Peyer's patch (tissue), 4 donors: Measurements from ENCODE around the gene RTN4RL1. TPM values are rescaled to one million over a fixed set of nuclear protein-coding genes. Genes with fewer than 3 reads are reported as not detected.
A peak's percentile ranks its signal among the peaks of the same experiment; 100 is the strongest.

Experiments used
- DNase-seq, 3 donors: peaks; one replicate each; pipeline ENCODE4 v3.0.0-alpha.2; 2017 to 2019
- H3K27ac ChIP-seq, 4 donors: fragments of 200-600 bp; sonication (generic); one replicate each; pipeline ENCODE4 v1.5.1; 2016 to 2019
- H3K27me3 ChIP-seq, 2 donors: fragments of 200-600 bp; sonication (generic); one replicate each; pipeline ENCODE4 v1.5.1; 2019
- H3K36me3 ChIP-seq, 3 donors: fragments of 200-600 bp; sonication (generic); one replicate each; pipeline ENCODE4 v1.5.1; 2016 to 2019
- H3K4me1 ChIP-seq, 4 donors: fragments of 200-600 bp; sonication (generic); one replicate each; pipeline ENCODE4 v1.5.1; 2016 to 2019
- H3K4me3 ChIP-seq, 4 donors: fragments of 200-600 bp; sonication (generic); 1 replicate in 3 of 4; 2 replicates in 1 of 4; pipeline ENCODE4 v1.5.1; 2016 to 2019; ENCODE audit warnings: mild to moderate bottlenecking in 1 of 4
- H3K9me3 ChIP-seq, 4 donors: fragments of 200-600 bp; sonication (generic); one replicate each; pipeline ENCODE4 v1.5.1; 2016 to 2019; ENCODE audit warnings: mild to moderate bottlenecking in 1 of 4
- POLR2A ChIP-seq, 2 donors: fragments of 450-650 bp; IDR thresholded peaks; one replicate each; pipeline ENCODE4 v1.5.1; 2017; ENCODE audit warnings: antibody characterized with exemption in 2 of 2, mild to moderate bottlenecking in 2 of 2, moderate library complexity in 2 of 2
- total RNA-seq, 4 donors: library from RNA; depleted of rRNA; stranded (reverse); fragments of >200 nt; gene quantifications; one replicate each; pipeline ENCODE4 v1.1.0, GENCODE V29; 2016
- TF ChIP-seq, protein P1 (sequence below), 6 experiments: fragments of 450-650 bp in 4 of 6; fragments of 200-600 bp in 2 of 6; sonication (generic) in 1 of 6; IDR thresholded peaks; one replicate each; pipeline ENCODE4 v1.5.1; 2017 to 2019; ENCODE audit warnings: antibody characterized with exemption in 6 of 6, mild to moderate bottlenecking in 3 of 6, moderate library complexity in 1 of 6

RTN4RL1 gene
- total RNA-seq, 4 donors from 2014 or later, result not detected

DNA sequence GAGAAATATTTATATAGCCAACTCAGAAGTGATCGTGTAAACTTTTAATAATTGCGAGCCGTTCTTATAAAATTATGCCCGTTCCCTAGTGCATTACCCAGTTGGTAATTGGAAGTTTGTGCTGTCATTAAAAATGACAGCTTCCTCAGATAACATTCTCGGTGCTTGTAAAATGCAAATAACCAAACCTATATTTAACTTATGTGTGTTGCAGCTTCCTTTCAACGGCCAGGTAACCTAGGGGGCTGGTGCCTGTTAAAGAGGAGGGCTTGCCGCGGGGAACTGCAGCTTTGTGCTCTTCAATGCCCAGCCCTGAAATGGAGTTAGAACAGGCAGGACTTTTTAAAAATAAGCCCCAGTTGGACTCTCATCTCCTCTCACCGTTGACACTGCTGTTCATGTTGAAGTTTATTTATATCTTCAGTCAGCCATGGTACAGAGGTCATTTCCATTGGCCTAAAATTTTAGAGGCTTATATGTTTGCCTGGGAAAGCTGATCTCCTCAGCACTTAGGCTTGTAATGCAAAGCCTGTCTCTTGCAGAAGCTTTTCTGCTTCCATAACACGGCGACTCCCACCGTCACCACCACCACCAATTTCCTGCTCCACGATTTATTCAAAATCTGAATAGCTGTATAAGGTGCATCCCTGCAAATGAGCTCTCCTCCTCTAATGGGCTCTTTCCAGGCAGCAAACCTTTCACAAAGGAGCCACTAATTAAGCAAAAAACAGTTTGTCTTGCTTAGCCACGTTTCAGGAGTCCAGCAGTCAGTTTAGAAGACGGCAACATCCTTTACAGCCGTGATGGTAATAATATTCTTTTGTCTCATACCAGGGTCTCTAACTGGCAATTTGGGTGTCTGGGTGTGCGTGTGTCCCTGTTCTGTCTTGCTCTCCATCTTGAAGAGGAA, 120.6 kb downstream of the RTN4RL1 start:
- Histone ChIP-seq H3K4me3 (no peak overlapping the region), H3K4me1 (peaks cover 0 to 23% (median 7%) of the 10 kb centered on the region in 4 donors), H3K27me3 (peaks cover 0 to 15% of the 10 kb centered on the region in 2 donors), H3K27ac (no peak overlapping the region), H3K9me3 (no peaks in the 10 kb centered on the region), H3K36me3 (no peaks in the 10 kb centered on the region)
- TF ChIP-seq, protein P1, sequence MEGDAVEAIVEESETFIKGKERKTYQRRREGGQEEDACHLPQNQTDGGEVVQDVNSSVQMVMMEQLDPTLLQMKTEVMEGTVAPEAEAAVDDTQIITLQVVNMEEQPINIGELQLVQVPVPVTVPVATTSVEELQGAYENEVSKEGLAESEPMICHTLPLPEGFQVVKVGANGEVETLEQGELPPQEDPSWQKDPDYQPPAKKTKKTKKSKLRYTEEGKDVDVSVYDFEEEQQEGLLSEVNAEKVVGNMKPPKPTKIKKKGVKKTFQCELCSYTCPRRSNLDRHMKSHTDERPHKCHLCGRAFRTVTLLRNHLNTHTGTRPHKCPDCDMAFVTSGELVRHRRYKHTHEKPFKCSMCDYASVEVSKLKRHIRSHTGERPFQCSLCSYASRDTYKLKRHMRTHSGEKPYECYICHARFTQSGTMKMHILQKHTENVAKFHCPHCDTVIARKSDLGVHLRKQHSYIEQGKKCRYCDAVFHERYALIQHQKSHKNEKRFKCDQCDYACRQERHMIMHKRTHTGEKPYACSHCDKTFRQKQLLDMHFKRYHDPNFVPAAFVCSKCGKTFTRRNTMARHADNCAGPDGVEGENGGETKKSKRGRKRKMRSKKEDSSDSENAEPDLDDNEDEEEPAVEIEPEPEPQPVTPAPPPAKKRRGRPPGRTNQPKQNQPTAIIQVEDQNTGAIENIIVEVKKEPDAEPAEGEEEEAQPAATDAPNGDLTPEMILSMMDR (IDR thresholded peaks at IDR 0.05), result no peak
- no peak for TF ChIP-seq POLR2A (IDR thresholded peaks at IDR 0.05)
- no peak for DNase-seq

DNA sequence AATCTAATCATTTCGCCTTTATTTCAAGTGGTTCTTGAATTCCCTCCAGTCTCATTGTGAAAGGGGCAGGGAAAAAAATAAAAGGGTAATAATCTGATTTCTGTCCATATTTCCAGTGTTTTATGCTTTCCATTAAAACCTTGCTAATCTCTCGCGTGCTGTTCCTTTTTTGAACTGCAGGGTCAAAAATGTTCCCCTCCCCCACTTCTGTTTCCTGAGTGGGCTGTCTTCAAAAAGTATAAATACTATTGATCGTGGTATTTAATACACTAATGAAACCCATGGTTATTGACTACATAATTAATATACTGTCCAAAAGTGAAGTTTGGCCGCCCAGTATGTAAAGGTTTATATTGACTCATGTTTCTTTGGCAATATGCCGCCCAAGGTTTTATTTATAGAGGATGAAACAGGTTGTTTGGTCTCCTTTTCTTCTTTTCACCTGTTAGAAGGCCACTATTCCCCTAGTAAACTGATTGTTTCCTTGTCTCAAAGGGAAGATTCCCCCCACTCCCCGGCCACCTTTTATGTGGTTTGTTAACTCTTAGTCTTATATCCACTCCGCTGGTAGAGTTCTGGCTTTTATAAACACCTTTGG, 125.6 kb downstream of the RTN4RL1 start:
- no peak for TF ChIP-seq POLR2A (IDR thresholded peaks at IDR 0.05)
- TF ChIP-seq, protein P1 (IDR thresholded peaks at IDR 0.05), result peak in 3 of 6 experiments; percentile 2 to 42 (median 4)
- Histone ChIP-seq H3K36me3 (peaks cover 0 to 38% (median 0%) of the 10 kb centered on the region in 3 donors), H3K9me3 (no peaks in the 10 kb centered on the region), H3K27me3 (no peaks in the 10 kb centered on the region), H3K4me3 (no peak overlapping the region), H3K4me1 (no peaks in the 10 kb centered on the region), H3K27ac (no peak overlapping the region)
- no peak for DNase-seq

DNA sequence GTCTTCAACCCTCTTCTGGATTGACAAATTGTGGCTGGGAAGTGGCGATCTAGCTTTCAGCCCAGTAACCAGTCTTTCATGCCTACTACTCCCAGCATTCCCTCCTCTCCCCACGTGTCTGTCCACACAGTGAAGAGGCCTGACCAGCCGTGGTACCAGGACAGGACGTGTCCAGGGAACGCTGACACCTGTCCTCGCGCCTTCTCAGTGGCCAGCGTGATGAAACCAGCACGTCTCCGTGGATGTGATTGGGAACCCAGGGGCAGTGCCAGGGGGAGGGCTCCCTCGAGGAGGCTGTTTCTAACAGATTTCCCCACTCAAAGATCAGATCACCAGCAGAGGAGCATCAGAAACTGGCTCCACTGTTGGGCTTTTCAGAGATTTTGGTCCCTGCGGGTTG, 126.3 kb downstream of the RTN4RL1 start:
- Histone ChIP-seq H3K4me3 (no peak overlapping the region), H3K9me3 (no peaks in the 10 kb centered on the region), H3K4me1 (no peaks in the 10 kb centered on the region), H3K27me3 (no peaks in the 10 kb centered on the region), H3K27ac (no peak overlapping the region), H3K36me3 (peaks cover 0 to 44% (median 0%) of the 10 kb centered on the region in 3 donors)
- no peak for TF ChIP-seq POLR2A (IDR thresholded peaks at IDR 0.05)
- TF ChIP-seq, protein P1 (IDR thresholded peaks at IDR 0.05), result no peak
- no peak for DNase-seq

DNA sequence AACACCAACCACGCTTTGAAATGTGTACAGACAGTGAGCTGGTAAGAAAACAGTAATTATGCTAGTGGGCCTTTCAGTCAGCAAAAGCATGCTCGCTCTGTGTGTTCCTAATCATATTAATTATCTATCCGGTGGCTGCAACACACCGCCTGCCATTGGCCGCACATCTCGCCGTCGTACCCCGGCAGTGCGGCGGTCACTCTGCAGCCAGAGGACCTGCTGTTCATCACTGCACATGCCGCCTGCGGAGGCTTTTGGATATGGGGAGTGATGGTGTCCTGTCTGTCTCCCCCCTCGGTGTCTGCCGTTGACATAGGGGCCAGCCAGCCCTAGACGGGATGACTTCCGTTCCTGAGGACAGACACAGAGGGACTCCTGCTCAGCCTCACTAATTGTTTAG, 126.8 kb downstream of the RTN4RL1 start:
- Histone ChIP-seq H3K27me3 (no peaks in the 10 kb centered on the region), H3K9me3 (no peaks in the 10 kb centered on the region), H3K27ac (no peak overlapping the region), H3K4me3 (no peak overlapping the region), H3K4me1 (no peaks in the 10 kb centered on the region), H3K36me3 (peaks cover 0 to 44% (median 0%) of the 10 kb centered on the region in 3 donors)
- no peak for TF ChIP-seq POLR2A (IDR thresholded peaks at IDR 0.05)
- TF ChIP-seq, protein P1 (IDR thresholded peaks at IDR 0.05), result no peak
- no peak for DNase-seq

DNA sequence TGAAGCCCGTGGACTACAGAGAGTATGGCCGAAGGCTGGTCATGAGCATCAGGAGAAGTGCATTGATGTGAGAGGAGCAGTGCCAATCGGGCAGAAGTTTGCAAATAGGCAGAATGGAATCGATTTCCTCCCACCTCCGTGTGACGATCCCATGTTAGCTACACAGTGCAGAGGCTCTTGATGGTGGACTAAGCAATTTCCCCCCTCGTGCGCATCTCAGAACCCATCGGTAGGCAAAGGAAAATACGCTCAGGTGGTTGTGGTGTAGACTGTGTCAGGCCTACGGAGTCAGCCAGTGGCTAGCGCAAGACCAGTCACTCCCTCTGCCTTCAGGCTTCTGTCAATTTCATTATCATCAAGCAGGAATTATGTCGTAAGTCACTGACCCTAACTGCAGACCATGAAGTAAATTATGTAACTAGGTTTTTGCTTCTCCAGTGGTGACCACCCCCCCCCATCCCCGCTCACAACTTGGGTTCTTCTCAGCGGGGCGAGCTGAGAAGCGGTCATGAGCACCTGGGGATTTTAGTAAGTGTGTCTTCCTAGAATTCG, 128.0 kb downstream of the RTN4RL1 start:
- no peaks in the 10 kb centered on the region for H3K4me1 ChIP-seq
- H3K9me3 ChIP-seq, result no peaks in the 10 kb centered on the region
- no peak overlapping the region for H3K4me3 ChIP-seq
- no peak for DNase-seq
- no peak overlapping the region for H3K27ac ChIP-seq
- no peaks in the 10 kb centered on the region for H3K27me3 ChIP-seq
- TF ChIP-seq POLR2A (IDR thresholded peaks at IDR 0.05), result no peak
- TF ChIP-seq, protein P1 (IDR thresholded peaks at IDR 0.05), result no peak
- H3K36me3 ChIP-seq, result peaks cover 0 to 55% (median 0%) of the 10 kb centered on the region in 3 donors
